A673 (cell line): Measurements from ENCODE around the gene GRHPR. TPM values are rescaled to one million over a fixed set of nuclear protein-coding genes. Genes with fewer than 3 reads are reported as not detected.

Experiments used
- BruUV-seq: library from RNA; stranded (reverse); fragments of 400-500 nt; replicated peaks from 2 replicates; lab custom pipeline; 2021; lab: Mats Ljungman, UMichigan
- CTCF ChIA-PET: fragments of 300-600 bp; sonication (Branson Sonifier 250); formaldehyde crosslinking; loops from one replicate; lab custom pipeline; 2022; ENCODE audit warnings: antibody characterized with exemption; lab: Charles Lee
- POLR2A ChIA-PET: fragments of 300-600 bp; sonication (Branson Sonifier 250); formaldehyde crosslinking; loops from one replicate; lab custom pipeline; 2022; ENCODE audit warnings: antibody characterized with exemption; ENCODE audit not compliant: low non-redundant PET; lab: Charles Lee
- DNase-seq: peaks from one replicate; pipeline ENCODE4 v3.0.0-alpha.2; 2015; ENCODE audit warnings: low spot score
- H3K27ac ChIP-seq: fragments of 200-600 bp; sonication (generic); 2 replicates; pipeline ENCODE4 v1.5.1; 2016; ENCODE audit warnings: mixed run types, low read depth, mild to moderate bottlenecking, mixed read lengths, antibody characterized with exemption, low read length; ENCODE audit not compliant: poor library complexity, severe bottlenecking
- H3K27me3 ChIP-seq: fragments of 200-600 bp; sonication (generic); replicated peaks from 2 replicates; pipeline ENCODE4 v1.6.1; 2017; ENCODE audit warnings: mixed run types, low read depth, mild to moderate bottlenecking, mixed read lengths, antibody characterized with exemption, low read length; ENCODE audit not compliant: insufficient read depth, poor library complexity
- H3K36me3 ChIP-seq: fragments of 200-600 bp; sonication (generic); 2 replicates; pipeline ENCODE4 v1.6.1; 2016; ENCODE audit warnings: mixed run types, mild to moderate bottlenecking, mixed read lengths, antibody characterized with exemption, low read length; ENCODE audit not compliant: insufficient read depth, poor library complexity, severe bottlenecking
- H3K4me1 ChIP-seq: fragments of 200-600 bp; sonication (generic); 2 replicates; pipeline ENCODE4 v1.6.1; 2017; ENCODE audit warnings: mixed run types, mild to moderate bottlenecking, mixed read lengths, antibody characterized with exemption, low read length; ENCODE audit not compliant: insufficient read depth, poor library complexity, severe bottlenecking
- H3K4me3 ChIP-seq: fragments of 200-600 bp; sonication (generic); 2 replicates; pipeline ENCODE4 v1.5.1; 2016; ENCODE audit warnings: low read depth, mixed run types, mild to moderate bottlenecking, mixed read lengths, low read length; ENCODE audit not compliant: poor library complexity, severe bottlenecking
- H3K9me3 ChIP-seq: fragments of 200-600 bp; sonication (generic); 2 replicates; pipeline ENCODE4 v1.6.1; 2016; ENCODE audit warnings: mixed run types, low read depth, mild to moderate bottlenecking, mixed read lengths, antibody characterized with exemption, low read length; ENCODE audit not compliant: poor library complexity, severe bottlenecking
- EZH2 ChIP-seq: fragments of 200-600 bp; sonication (generic); IDR thresholded peaks from 2 replicates; pipeline ENCODE4 v1.6.1; 2017; ENCODE audit warnings: borderline replicate concordance, low read depth, mild to moderate bottlenecking, mixed read lengths, antibody characterized with exemption, low read length; ENCODE audit not compliant: poor library complexity, severe bottlenecking
- intact Hi-C: fragments of 100-400 bp; cut with micrococcal nuclease; formaldehyde crosslinking; loops from one replicate; pipeline ENCODE4 v1.10.0; 2022; ENCODE audit not compliant: unreplicated experiment
- total RNA-seq: library from RNA; stranded (reverse); gene quantifications from 2 replicates; pipeline ENCODE4 v1.2.3, GENCODE V29; 2021
- TF ChIP-seq, protein P1 (sequence below): fragments of 300-800, 200-600 bp; sonication (generic); conservative IDR thresholded peaks from 2 replicates; pipeline ENCODE4 v1.5.1; 2017; ENCODE audit warnings: low read depth, mild to moderate bottlenecking, antibody characterized with exemption, low read length, moderate library complexity, mixed read lengths

GRHPR gene
- total RNA-seq, 1 experiment from 2014 or later: 102 TPM

DNA sequence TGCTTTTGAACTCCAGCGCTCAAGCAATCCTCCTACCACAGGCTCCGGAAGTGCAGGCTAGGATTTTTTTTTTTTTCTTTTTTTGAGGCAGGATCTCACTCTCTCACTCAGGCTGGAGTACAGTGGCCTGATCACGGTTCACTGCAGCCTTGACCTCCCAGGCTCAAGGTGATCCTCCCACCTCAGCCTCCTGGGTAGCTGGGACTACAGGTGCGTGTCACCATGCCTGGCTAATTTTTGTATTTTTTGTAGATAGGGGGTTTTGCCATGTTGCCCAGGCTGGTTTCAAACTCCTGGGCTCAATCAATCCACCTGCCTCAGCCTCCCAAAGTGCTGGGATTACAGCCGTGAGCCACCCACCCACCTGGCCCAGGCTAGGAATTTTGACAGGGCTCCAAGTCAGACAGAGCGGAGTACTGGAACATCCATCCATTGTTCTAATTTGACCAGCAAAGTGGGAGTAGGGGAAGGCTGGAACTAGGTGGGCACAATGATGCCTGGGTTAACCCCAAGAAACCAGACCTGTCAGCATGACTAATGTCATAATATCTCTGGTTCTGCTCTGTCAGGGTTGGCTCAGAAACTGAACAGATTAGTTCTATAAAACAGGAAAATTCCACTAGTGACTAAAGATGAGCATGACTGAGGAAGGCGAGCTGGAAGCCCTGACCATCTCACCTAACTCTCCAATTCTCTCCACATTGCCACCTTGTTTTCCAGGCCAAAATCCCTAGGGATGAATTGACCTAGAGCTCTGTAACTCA, 33.6 kb downstream of the GRHPR start:
- DNase-seq: no peak
- no peak for TF ChIP-seq EZH2
- TF ChIP-seq, protein P1, sequence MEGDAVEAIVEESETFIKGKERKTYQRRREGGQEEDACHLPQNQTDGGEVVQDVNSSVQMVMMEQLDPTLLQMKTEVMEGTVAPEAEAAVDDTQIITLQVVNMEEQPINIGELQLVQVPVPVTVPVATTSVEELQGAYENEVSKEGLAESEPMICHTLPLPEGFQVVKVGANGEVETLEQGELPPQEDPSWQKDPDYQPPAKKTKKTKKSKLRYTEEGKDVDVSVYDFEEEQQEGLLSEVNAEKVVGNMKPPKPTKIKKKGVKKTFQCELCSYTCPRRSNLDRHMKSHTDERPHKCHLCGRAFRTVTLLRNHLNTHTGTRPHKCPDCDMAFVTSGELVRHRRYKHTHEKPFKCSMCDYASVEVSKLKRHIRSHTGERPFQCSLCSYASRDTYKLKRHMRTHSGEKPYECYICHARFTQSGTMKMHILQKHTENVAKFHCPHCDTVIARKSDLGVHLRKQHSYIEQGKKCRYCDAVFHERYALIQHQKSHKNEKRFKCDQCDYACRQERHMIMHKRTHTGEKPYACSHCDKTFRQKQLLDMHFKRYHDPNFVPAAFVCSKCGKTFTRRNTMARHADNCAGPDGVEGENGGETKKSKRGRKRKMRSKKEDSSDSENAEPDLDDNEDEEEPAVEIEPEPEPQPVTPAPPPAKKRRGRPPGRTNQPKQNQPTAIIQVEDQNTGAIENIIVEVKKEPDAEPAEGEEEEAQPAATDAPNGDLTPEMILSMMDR: no peak
- intact Hi-C loops: no loop called here
- no peaks in the 10 kb centered on the region for H3K27me3 ChIP-seq
- H3K4me1 ChIP-seq: peaks cover 21% of the 10 kb centered on the region
- ChIA-PET CTCF (no interaction called here), POLR2A (no interaction called here)
- H3K9me3 ChIP-seq: no peaks in the 10 kb centered on the region
- H3K4me3 ChIP-seq: no peak overlapping the region
- no peaks in the 10 kb centered on the region for H3K36me3 ChIP-seq
- BruUV-seq: no TSS peak
- peak overlapping the region; percentile 8 for H3K27ac ChIP-seq

- Histone ChIP-seq H3K36me3 (no peaks in the 10 kb centered on the region), H3K4me3 (no peak overlapping the region), H3K9me3 (no peaks in the 10 kb centered on the region), H3K4me1 (peaks cover 17% of the 10 kb centered on the region), H3K27ac (no peak overlapping the region), H3K27me3 (no peaks in the 10 kb centered on the region)
- intact Hi-C loops: no loop called here
- DNase-seq: no peak
- no peak for TF ChIP-seq EZH2
- TF ChIP-seq, protein P1: no peak
- ChIA-PET POLR2A (no interaction called here), CTCF (no interaction called here)
- BruUV-seq: no TSS peak
These were observed 34.3 kb downstream of the GRHPR start for GRCh38 chr9:37456817-37457216.

DNA sequence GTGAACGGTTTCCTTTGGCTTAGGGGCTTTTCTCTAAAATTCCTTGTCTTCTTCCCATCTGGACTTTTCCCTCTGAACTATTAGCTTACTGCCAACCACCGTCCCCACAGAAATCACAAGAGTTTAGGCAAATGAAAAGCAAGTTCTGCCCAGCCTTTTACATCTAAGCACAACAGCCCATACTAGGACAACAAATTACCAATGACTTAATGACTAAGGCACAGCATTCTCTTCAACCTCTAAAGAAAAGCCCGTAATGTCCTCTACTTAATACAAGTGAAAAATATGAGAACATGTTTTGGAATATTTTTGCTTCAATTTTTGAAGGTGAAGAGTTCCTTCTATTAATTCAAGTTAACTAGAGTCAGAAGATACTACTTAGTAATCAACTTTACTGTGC, 41.5 kb downstream of the GRHPR start:
- DNase-seq: no peak
- H3K27ac ChIP-seq: peak overlapping the region; percentile 93
- no peaks in the 10 kb centered on the region for H3K36me3 ChIP-seq
- H3K27me3 ChIP-seq: no peaks in the 10 kb centered on the region
- BruUV-seq: no TSS peak
- ChIA-PET CTCF (no interaction called here), POLR2A (no interaction called here)
- H3K4me1 ChIP-seq: peaks cover 26% of the 10 kb centered on the region
- no peak for TF ChIP-seq EZH2
- TF ChIP-seq, protein P1: no peak
- peak overlapping the region; percentile 98 for H3K4me3 ChIP-seq
- intact Hi-C loops: no loop called here
- H3K9me3 ChIP-seq: no peaks in the 10 kb centered on the region
